Myocyte (in vitro differentiated cells): Measurements from ENCODE around the gene EFTUD2. TPM values are rescaled to one million over a fixed set of nuclear protein-coding genes. Genes with fewer than 3 reads are reported as not detected.

Experiments
- DNase-seq: peaks from one replicate; pipeline ENCODE4 v3.0.0-alpha.2; 2012; ENCODE audit warnings: low read depth
- total RNA-seq: library from RNA; depleted of rRNA; stranded (reverse); fragments of >200 nt; gene quantifications from 2 replicates; pipeline ENCODE4 v1.2.3, GENCODE V29; 2014

EFTUD2 gene
- total RNA-seq, 1 donor from 2014 or later, result 111 TPM

GRCh38 chr17:44925731-44926697 is 26.8 kb upstream of the EFTUD2 start:
- no peak for DNase-seq

GRCh38 chr17:44924107-44924544 is 24.9 kb upstream of the EFTUD2 start:
- DNase-seq, result no peak

GRCh38 chr17:44922746-44923470 is 23.7 kb upstream of the EFTUD2 start:
- no peak for DNase-seq

GRCh38 chr17:44922136-44922535 is 22.9 kb upstream of the EFTUD2 start:
- DNase-seq, result no peak

- DNase-seq, result no peak
Measured at GRCh38 chr17:44921122-44921882, 22.1 kb upstream of the EFTUD2 start.

GRCh38 chr17:44920565-44920940 is 21.3 kb upstream of the EFTUD2 start:
- DNase-seq, result peak; percentile 46

- DNase-seq, result peak; percentile 87
Measured at GRCh38 chr17:44919885-44920564, 20.8 kb upstream of the EFTUD2 start.

GRCh38 chr17:44919411-44919810 is 20.2 kb upstream of the EFTUD2 start:
- no peak for DNase-seq

- no peak for DNase-seq
Measured at GRCh38 chr17:44918006-44918405, 18.8 kb upstream of the EFTUD2 start.

- no peak for DNase-seq
Measured at GRCh38 chr17:44917456-44917855, 18.2 kb upstream of the EFTUD2 start.

- peak; percentile 44 for DNase-seq
Measured at GRCh38 chr17:44916781-44917241, 17.6 kb upstream of the EFTUD2 start.

- no peak for DNase-seq
Measured at GRCh38 chr17:44915862-44916780, 16.9 kb upstream of the EFTUD2 start.

GRCh38 chr17:44915321-44915726 is 16.1 kb upstream of the EFTUD2 start, which contains the start of gene GFAP:
TSS of gene GFAP (minus strand) at chr17:44915500. CDS start at chr17:44915486, 14 bp downstream.
- no peak for DNase-seq

GRCh38 chr17:44914698-44915271 is 15.5 kb upstream of the EFTUD2 start:
- DNase-seq, result no peak

GRCh38 chr17:44914148-44914547 is 14.9 kb upstream of the EFTUD2 start:
- no peak for DNase-seq

- DNase-seq, result no peak
Measured at GRCh38 chr17:44913676-44914075, 14.4 kb upstream of the EFTUD2 start.

- DNase-seq, result no peak
Measured at GRCh38 chr17:44912763-44913544, 13.7 kb upstream of the EFTUD2 start.
